ENCODE results near the gene MGAT4B.
A peak's percentile ranks its signal among the peaks of the same experiment; 100 is the strongest.

MGAT4B gene

GRCh38 chr5:179767496-179768100 is 39.1 kb downstream of the MGAT4B start:
- no peak for DNase-seq (ENCODE audit: low read depth)
- TF ChIP-seq CTCF (conservative IDR thresholded peaks at IDR 0.05; ENCODE audit: low read depth, low read length): no peak
- no peak overlapping the region for H3K4me3 ChIP-seq (ENCODE audit: low read length)

- no peak for DNase-seq (ENCODE audit: low read depth)
- no peak for TF ChIP-seq CTCF (conservative IDR thresholded peaks at IDR 0.05; ENCODE audit: low read depth, low read length)
- H3K4me3 ChIP-seq (ENCODE audit: low read length): no peak overlapping the region
These were observed 39.8 kb downstream of the MGAT4B start for GRCh38 chr5:179766726-179767455.

GRCh38 chr5:179766021-179766725 is 40.5 kb downstream of the MGAT4B start:
- no peak overlapping the region for H3K4me3 ChIP-seq (ENCODE audit: low read length)
- peak; percentile 45 for DNase-seq (ENCODE audit: low read depth)
- no peak for TF ChIP-seq CTCF (conservative IDR thresholded peaks at IDR 0.05; ENCODE audit: low read depth, low read length)

- DNase-seq (ENCODE audit: low read depth): peak; percentile 50
- no peak overlapping the region for H3K4me3 ChIP-seq (ENCODE audit: low read length)
- TF ChIP-seq CTCF (conservative IDR thresholded peaks at IDR 0.05; ENCODE audit: low read depth, low read length): no peak
These were observed 41.3 kb downstream of the MGAT4B start for GRCh38 chr5:179765400-179765799.

GRCh38 chr5:179764056-179764455 is 42.6 kb downstream of the MGAT4B start:
- no peak for TF ChIP-seq CTCF (conservative IDR thresholded peaks at IDR 0.05; ENCODE audit: low read depth, low read length)
- DNase-seq (ENCODE audit: low read depth): no peak
- H3K4me3 ChIP-seq (ENCODE audit: low read length): no peak overlapping the region

GRCh38 chr5:179763215-179763945 is 43.3 kb downstream of the MGAT4B start:
- peak; percentile 94 for TF ChIP-seq CTCF (conservative IDR thresholded peaks at IDR 0.05; ENCODE audit: low read depth, low read length)
- H3K4me3 ChIP-seq (ENCODE audit: low read length): no peak overlapping the region
- DNase-seq (ENCODE audit: low read depth): peak; percentile 77

Measured in retinal pigment epithelial cell (primary cell).